Kidney epithelial cell (primary cell): ENCODE results near the gene CA12. TPM values are rescaled to one million over a fixed set of nuclear protein-coding genes. Genes with fewer than 3 reads are reported as not detected.

Experiments used
- DNase-seq: peaks from one replicate; pipeline ENCODE4 v3.0.0-alpha.2; 2010; ENCODE audit warnings: low read depth
- H3K27me3 ChIP-seq: 2 replicates; pipeline ENCODE4 v1.6.0; 2011; ENCODE audit warnings: low read length; ENCODE audit not compliant: control insufficient read depth, insufficient read depth
- H3K36me3 ChIP-seq: 2 replicates; pipeline ENCODE4 v1.5.1; 2011; ENCODE audit warnings: low read length; ENCODE audit not compliant: control insufficient read depth, insufficient read depth
- H3K4me3 ChIP-seq: 2 replicates; pipeline ENCODE4 v1.5.1; 2011; ENCODE audit warnings: low read depth, mild to moderate bottlenecking, control low read depth, low read length
- total RNA-seq: library from RNA; depleted of rRNA; stranded (reverse); fragments of >200 nt; gene quantifications from 2 replicates; pipeline ENCODE4 v1.2.3, GENCODE V29; 2015
- TF ChIP-seq, protein P1 (sequence below): IDR thresholded peaks from 2 replicates; pipeline ENCODE4 v1.5.1; 2011; ENCODE audit warnings: mild to moderate bottlenecking, moderate library complexity, low read length, control low read depth, inconsistent platforms; ENCODE audit not compliant: insufficient read depth, poor library complexity, severe bottlenecking

CA12 gene
- total RNA-seq, 1 donor from 2014 or later: 2.9 TPM

DNA sequence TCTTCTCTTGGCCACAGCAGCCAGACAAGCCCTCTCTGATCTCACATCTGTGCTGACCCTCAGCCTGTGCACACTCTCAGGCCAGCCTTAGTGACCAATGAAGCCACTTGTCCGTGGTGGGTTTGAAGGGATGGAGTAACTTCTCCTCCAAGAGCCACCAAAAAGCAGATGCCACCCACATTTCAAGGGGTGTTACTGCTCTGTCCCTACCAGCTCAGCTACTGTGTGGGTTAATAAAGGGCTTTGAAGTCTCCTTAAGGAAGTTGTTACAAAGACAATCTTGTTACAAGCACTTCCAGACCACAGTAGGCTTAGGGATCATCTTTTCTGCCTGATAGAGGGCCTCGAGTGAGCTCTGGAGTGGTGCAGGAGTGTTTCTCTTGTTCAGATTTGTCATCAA lies 3.3 kb upstream of the CA12 start:
- DNase-seq: no peak
- TF ChIP-seq, protein P1, sequence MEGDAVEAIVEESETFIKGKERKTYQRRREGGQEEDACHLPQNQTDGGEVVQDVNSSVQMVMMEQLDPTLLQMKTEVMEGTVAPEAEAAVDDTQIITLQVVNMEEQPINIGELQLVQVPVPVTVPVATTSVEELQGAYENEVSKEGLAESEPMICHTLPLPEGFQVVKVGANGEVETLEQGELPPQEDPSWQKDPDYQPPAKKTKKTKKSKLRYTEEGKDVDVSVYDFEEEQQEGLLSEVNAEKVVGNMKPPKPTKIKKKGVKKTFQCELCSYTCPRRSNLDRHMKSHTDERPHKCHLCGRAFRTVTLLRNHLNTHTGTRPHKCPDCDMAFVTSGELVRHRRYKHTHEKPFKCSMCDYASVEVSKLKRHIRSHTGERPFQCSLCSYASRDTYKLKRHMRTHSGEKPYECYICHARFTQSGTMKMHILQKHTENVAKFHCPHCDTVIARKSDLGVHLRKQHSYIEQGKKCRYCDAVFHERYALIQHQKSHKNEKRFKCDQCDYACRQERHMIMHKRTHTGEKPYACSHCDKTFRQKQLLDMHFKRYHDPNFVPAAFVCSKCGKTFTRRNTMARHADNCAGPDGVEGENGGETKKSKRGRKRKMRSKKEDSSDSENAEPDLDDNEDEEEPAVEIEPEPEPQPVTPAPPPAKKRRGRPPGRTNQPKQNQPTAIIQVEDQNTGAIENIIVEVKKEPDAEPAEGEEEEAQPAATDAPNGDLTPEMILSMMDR: no peak
- Histone ChIP-seq H3K36me3 (no peaks in the 10 kb centered on the region), H3K4me3 (no peak overlapping the region), H3K27me3 (no peaks in the 10 kb centered on the region)

DNA sequence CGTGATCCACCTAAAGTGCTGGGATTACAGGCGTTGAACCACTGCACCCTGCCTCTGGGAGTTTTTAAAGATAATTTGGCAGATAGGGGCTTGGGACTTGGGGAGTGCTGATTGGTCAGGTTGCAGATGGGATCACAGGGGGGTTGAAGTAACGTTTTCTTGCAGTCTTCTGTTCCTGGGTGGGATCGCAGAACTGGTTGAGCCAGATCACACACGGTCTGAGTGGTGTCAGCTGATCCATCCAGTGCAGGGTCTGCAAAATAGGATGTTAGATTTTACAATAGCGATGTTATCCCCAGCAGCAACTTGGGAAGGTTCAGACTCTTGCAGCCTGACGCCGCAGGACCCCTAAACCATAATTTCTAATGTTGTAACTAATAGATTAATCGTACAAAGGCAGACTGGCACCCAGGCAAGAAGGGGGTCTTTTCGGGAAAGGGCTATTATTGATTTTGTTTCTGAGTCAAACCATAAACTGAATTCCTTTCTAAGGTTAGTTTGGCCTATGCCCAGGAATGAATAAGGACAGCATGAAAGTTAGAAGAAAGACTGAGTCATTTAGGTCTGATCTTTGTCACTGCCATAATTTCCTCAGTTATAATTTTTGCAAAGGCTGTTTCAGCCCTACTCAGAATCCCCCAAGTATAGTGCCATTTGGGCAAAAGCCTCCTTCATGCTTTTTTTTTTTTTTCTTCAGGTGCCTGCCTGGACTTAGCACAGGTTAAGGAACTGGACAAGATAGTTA lies 1.5 kb upstream of the CA12 start:
- DNase-seq: no peak
- Histone ChIP-seq H3K4me3 (no peak overlapping the region), H3K27me3 (no peaks in the 10 kb centered on the region), H3K36me3 (no peaks in the 10 kb centered on the region)
- TF ChIP-seq, protein P1: no peak

DNA sequence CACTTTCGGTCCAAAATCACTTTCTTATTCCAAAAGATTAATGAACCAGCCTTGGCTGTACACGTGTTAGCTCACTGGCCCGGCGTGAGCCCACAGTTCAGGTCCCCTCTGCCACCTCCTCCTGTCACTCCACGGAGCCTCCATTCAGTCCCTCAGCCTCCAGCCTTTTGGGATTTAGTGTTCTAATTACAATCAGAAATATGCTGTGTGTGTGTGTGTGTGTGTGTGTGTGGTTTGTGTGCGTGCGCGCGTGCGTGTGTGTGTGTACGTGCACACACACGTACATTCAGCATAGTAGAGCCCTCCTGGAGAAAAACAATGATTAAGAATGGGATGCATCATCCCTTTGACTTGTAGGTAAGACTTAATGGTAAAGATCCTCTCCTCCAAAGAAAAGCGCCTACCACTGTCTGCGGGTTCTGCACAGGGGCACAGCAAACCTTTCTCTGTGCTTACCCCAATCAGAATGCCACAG lies 801 bp downstream of the CA12 start:
- TF ChIP-seq, protein P1: no peak
- peak overlapping the region; percentile 53 for H3K4me3 ChIP-seq
- H3K27me3 ChIP-seq: no peaks in the 10 kb centered on the region
- no peaks in the 10 kb centered on the region for H3K36me3 ChIP-seq
- DNase-seq: no peak

DNA sequence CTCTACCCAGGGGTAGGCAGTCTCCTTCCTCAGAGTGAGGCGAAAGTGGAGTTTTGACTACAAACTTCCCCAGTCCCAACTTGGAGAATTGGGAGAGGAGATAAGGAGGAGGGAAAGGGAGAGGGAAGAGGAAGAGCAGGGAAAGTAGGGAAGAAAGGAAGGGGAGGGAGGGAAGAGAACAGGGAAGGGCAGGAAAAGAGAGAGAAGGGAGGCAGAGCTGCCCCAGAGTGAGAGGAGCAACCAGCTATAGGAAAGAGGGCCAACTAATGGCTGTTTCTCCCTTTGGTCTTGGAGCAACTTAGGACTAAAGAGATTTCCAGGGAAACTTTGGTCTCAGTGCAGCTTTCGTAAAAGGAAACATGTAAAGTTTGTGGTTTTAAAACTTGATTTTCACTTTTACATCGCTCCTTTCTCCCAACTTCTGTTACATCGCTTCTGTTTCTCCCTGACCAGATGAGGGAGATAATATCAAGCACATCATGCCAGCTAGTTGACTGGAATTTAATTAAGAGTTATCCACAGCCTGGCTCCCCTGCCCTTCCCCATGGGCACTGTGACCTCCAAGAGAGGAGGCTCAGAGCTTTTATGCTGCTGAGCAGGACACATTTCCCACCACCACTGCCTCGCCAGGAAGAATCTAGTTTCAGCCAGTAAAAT lies 1.4 kb downstream of the CA12 start:
- TF ChIP-seq, protein P1: no peak
- no peaks in the 10 kb centered on the region for H3K36me3 ChIP-seq
- DNase-seq: no peak
- peak overlapping the region; percentile 53 for H3K4me3 ChIP-seq
- no peaks in the 10 kb centered on the region for H3K27me3 ChIP-seq

DNA sequence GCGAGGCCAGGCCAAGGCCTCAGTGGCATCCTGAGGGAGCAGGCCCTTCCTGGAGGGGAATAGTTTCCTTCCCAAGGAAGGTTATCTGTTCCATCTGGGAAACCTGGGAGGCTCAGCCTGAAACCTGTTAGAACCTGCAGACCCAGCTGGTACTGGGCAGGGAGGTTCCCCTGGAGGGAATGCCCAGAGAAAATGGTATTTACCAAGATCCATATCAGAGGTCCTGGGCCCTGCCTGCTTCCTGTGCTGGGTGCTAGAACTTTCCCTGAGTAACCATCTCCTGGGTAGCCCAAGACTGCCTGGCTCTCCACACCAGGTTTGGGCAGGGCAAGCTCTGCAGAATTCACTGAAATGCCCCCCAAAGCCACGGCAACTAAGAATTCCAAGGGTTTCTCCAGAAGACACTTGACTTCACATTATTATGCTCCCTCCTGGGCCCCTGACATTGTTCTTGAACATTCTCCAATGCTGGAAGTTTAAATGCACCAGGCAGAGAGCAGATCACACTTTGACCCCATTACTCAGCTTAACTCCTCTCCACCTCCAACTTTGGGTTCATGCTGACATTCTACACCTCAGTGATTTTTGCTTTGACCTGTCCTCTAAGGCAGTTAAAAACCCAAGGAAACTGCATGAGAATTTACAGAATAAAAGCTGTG lies 2.0 kb downstream of the CA12 start:
- DNase-seq: no peak
- Histone ChIP-seq H3K36me3 (no peaks in the 10 kb centered on the region), H3K4me3 (no peak overlapping the region), H3K27me3 (no peaks in the 10 kb centered on the region)
- TF ChIP-seq, protein P1: no peak
